22Rv1 (cell line): Measurements from ENCODE around the gene KPNA6.

Source experiments
- CTCF ChIP-seq: fragments of 450-650 bp; IDR thresholded peaks from 2 replicates; pipeline ENCODE4 v1.5.1; 2017; ENCODE audit warnings: mild to moderate bottlenecking
- ZFX ChIP-seq: fragments of 450-650 bp; IDR thresholded peaks from 2 replicates; pipeline ENCODE4 v1.6.1; 2017; ENCODE audit warnings: antibody characterized with exemption, borderline replicate concordance

GRCh38 chr1:32184650-32185049, 76.8 kb downstream of the KPNA6 start:
- TF ChIP-seq CTCF (no peak), ZFX (no peak)
